K562 (cell line): Measurements from ENCODE around the gene MLLT11. TPM values are rescaled to one million over a fixed set of nuclear protein-coding genes. Genes with fewer than 3 reads are reported as not detected.

Source experiments
- ATAC-seq: fragments of 200-7000 bp; cut with Tn5 transposase; 3 replicates; pipeline ENCODE4 v1.9.1; 2020; ENCODE audit warnings: moderate library complexity
- BruUV-seq: library from RNA; stranded (reverse); fragments of 400-500 nt; replicated peaks from 2 replicates; lab custom pipeline; 2021; lab: Mats Ljungman, UMichigan
- CTCF ChIA-PET: fragments of 300-600 bp; formaldehyde crosslinking; extraction: SDS; loops from one replicate; lab custom pipeline; 2021; ENCODE audit warnings: low intra/inter-chr PET ratio; lab: Yijun Ruan, JAX
- POLR2A ChIA-PET: fragments of 300-600, 350-650 bp; sonication (Branson Sonifier 250); formaldehyde crosslinking; extraction: SDS; loops from one replicate; lab custom pipeline; 2021; ENCODE audit warnings: antibody characterized with exemption, inconsistent platforms; lab: Yijun Ruan, JAX
- DNase-seq, 4 experiments: peaks; one replicate each; pipeline versions ENCODE4 v3.0.0 to v3.0.0-alpha.2; 2011 to 2018; ENCODE audit warnings: low spot score in 3 of 4, mixed read lengths in 3 of 4; ENCODE audit errors: extremely low read depth in 1 of 4
- FAIRE-seq: peaks from 2 replicates; lab custom pipeline; 2011; peaks lifted over from hg19 to GRCh38; lab: Jason Lieb, UNC
- H2AFZ ChIP-seq: 2 replicates; pipeline ENCODE4 v1.6.0; 2011; ENCODE audit warnings: low read depth, low read length, control low read depth, inconsistent platforms
- H3K27ac ChIP-seq: fragments of 200-600 bp; 3 replicates; pipeline ENCODE4 v1.8.0; 2011; ENCODE audit warnings: low read depth, mild to moderate bottlenecking, control low read depth, inconsistent platforms, low read length, moderate library complexity, mixed read lengths; ENCODE audit errors: extremely low read depth
- H3K27me3 ChIP-seq, 2 experiments: fragments of 300-600 bp in 1 of 2; 2 replicates in 1 of 2; 3 replicates in 1 of 2; pipeline versions ENCODE4 v1.6.0 to v1.8.0; 2011; ENCODE audit warnings: inconsistent platforms in 2 of 2, low read length in 2 of 2, mild to moderate bottlenecking in 1 of 2, mixed read lengths in 1 of 2, moderate library complexity in 1 of 2; ENCODE audit not compliant: control insufficient read depth in 2 of 2, insufficient read depth in 2 of 2
- H3K36me3 ChIP-seq: fragments of 300-600 bp; 3 replicates; pipeline ENCODE4 v1.8.0; 2011; ENCODE audit warnings: mild to moderate bottlenecking, low read length, inconsistent platforms; ENCODE audit not compliant: control insufficient read depth, insufficient read depth
- H3K4me1 ChIP-seq, 2 experiments: fragments of 200-600 bp in 1 of 2; replicated peaks in 1 of 2; 2 replicates in 1 of 2; 3 replicates in 1 of 2; pipeline versions ENCODE4 v1.5.1 to v1.8.0; 2011; ENCODE audit warnings: inconsistent platforms in 2 of 2, low read length in 2 of 2, mild to moderate bottlenecking in 1 of 2, mixed read lengths in 1 of 2, moderate library complexity in 1 of 2; ENCODE audit not compliant: control insufficient read depth in 2 of 2, insufficient read depth in 2 of 2
- H3K4me2 ChIP-seq: 2 replicates; pipeline ENCODE4 v1.6.1; 2011; ENCODE audit warnings: low read length, control low read depth, inconsistent platforms, mixed read lengths; ENCODE audit not compliant: insufficient read depth
- H3K4me3 ChIP-seq: fragments of 200-600 bp; sonication (generic), shearing (Covaris generic); 2 replicates; pipeline ENCODE4 v1.5.1; 2016; ENCODE audit warnings: control low read depth, inconsistent platforms
- H3K79me2 ChIP-seq: fragments of 200-600 bp; 3 replicates; pipeline ENCODE4 v1.8.0; 2011; ENCODE audit warnings: low read length, inconsistent platforms; ENCODE audit not compliant: control insufficient read depth, insufficient read depth
- H3K9ac ChIP-seq, 2 experiments: 2 replicates each; pipeline versions ENCODE4 v1.6.0 to v1.6.1; 2011; ENCODE audit warnings: low read depth in 2 of 2, low read length in 2 of 2, control low read depth in 1 of 2, inconsistent platforms in 1 of 2, mild to moderate bottlenecking in 1 of 2, mixed read lengths in 1 of 2; ENCODE audit not compliant: insufficient read depth in 1 of 2
- H3K9me1 ChIP-seq: one replicate; pipeline ENCODE4 v1.6.0; 2011; ENCODE audit warnings: inconsistent platforms, mild to moderate bottlenecking, low read length, moderate library complexity; ENCODE audit not compliant: control insufficient read depth, insufficient read depth
- H3K9me3 ChIP-seq: replicated peaks from 2 replicates; pipeline ENCODE4 v1.5.1; 2011; ENCODE audit warnings: low read depth, low read length, inconsistent platforms; ENCODE audit not compliant: control insufficient read depth, insufficient read depth
- H4K20me1 ChIP-seq: replicated peaks from 2 replicates; pipeline ENCODE4 v1.6.1; 2011; ENCODE audit warnings: low read length, inconsistent platforms, mixed read lengths; ENCODE audit not compliant: control insufficient read depth, insufficient read depth
- EP300 ChIP-seq: IDR thresholded peaks from 2 replicates; pipeline ENCODE4 v1.6.1; 2012; ENCODE audit warnings: low read length, improper control_type of control experiment
- HINFP ChIP-seq: fragments of 450-650 bp; conservative IDR thresholded peaks from 2 replicates; pipeline ENCODE4 v1.6.1; 2016; ENCODE audit warnings: missing genetic modification characterization, low read depth, mild to moderate bottlenecking, control low read depth, missing compliant biosample characterization
- SETDB1 ChIP-seq: IDR thresholded peaks from one replicate; pipeline ENCODE4 v1.6.1; 2012; ENCODE audit warnings: low read length, control low read depth, inconsistent platforms
- ZNF316 ChIP-seq: fragments of 450-650 bp; IDR thresholded peaks from 2 replicates; pipeline ENCODE4 v1.6.1; 2016
- ZNF79 ChIP-seq: fragments of 250-450 bp; sonication (Bioruptor Pico); IDR thresholded peaks from 2 replicates; pipeline ENCODE4 v1.4.0; 2020; ENCODE audit warnings: low read depth, mild to moderate bottlenecking, moderate library complexity
- WGBS: fragments of 100-300 bp; shearing (Covaris generic); methylation state at CpG from one replicate; pipeline ENCODE4 v1.1.6; 2016; ENCODE audit warnings: low coverage, mixed read lengths; ENCODE audit not compliant: insufficient coverage; ENCODE audit errors: missing lambda C conversion rate; 5-methylcytosine and 5-hydroxymethylcytosine counted together
- in situ Hi-C: fragments of 300-500 bp; cut with MboI; formaldehyde crosslinking; loops from 4 replicates; pipeline ENCODE4 v1.15.0; 2018; ENCODE audit warnings: inconsistent platforms, mixed read lengths
- intact Hi-C: fragments of 100-400 bp; cut with micrococcal nuclease; formaldehyde crosslinking; loops from 2 replicates; pipeline ENCODE4 v1.14.2; 2022
- polyA plus RNA-seq, 8 experiments: library from polyadenylated mRNA; depleted of rRNA in 4 of 8; stranded (reverse) in 5 of 8; unstranded in 3 of 8; fragments of >200 nt; fragmentation: Nextera tagmentation in 2 of 8; fragmentation: Illumina TruSeq in 1 of 8; extraction: Ambion mirVana in 2 of 8; extraction: Trizol in 1 of 8; gene quantifications; 2 replicates each; pipeline versions ENCODE4 v1.2.1 to v1.2.3, GENCODE V29; 2011 to 2014; ENCODE audit warnings: inconsistent platforms in 1 of 8, missing spikeins in 1 of 8
- total RNA-seq, 7 experiments: library from RNA; depleted of rRNA in 6 of 7; stranded (reverse); fragments of >200 nt in 6 of 7; fragmentation: Illumina TruSeq in 2 of 7; extraction: Trizol in 2 of 7; gene quantifications; 2 replicates each; pipeline versions ENCODE4 v1.2.1 to v1.2.3, GENCODE V29; 2011 to 2021; ENCODE audit warnings: low replicate concordance in 1 of 7

The MLLT11 gene
- total and polyA plus RNA-seq, 9 of the 15 experiments (the other 6 are each of a cell fraction or from before 2014, with no cell fraction given) = 12.1 to 91.0 (median 22.0) TPM

- no peak for ATAC-seq
- no peak for DNase-seq
- no peaks in the 10 kb centered on the region for H3K9me3 ChIP-seq
- intact Hi-C loops = no loop called here
- no peaks in the 10 kb centered on the region for H3K9me1 ChIP-seq
- TF ChIP-seq ZNF79 (no peak), HINFP (tag) (no peak), EP300 (no peak), ZNF316 (0 out of 2 replicates have a peak, but pooled peaks have one; percentile 23), SETDB1 (no peak)
- no peak overlapping the region for H2AFZ ChIP-seq
- in situ Hi-C loops = no loop called here
- no peaks in the 10 kb centered on the region for H3K36me3 ChIP-seq
- no peaks in the 10 kb centered on the region for H3K4me1 ChIP-seq
- CTCF ChIA-PET = no interaction called here
- no peak for FAIRE-seq
- POLR2A ChIA-PET = interaction anchor here (2.3 kb wide), 1 partner anchor 10 kb away, joined by 8 read pairs; no protein-coding TSS in a partner anchor
- no peak overlapping the region for H3K4me2 ChIP-seq
- H3K79me2 ChIP-seq = no peaks in the 10 kb centered on the region
- H3K27me3 ChIP-seq = no peaks in the 10 kb centered on the region
- no peaks in the 10 kb centered on the region for H4K20me1 ChIP-seq
- H3K4me3 ChIP-seq = no peak overlapping the region
- H3K9ac ChIP-seq = no peak overlapping the region
- no TSS peak for BruUV-seq
- 52% methylated on average over 2 of the region's 2 CpGs for WGBS
- no peak overlapping the region for H3K27ac ChIP-seq
These were observed 46.7 kb downstream of the MLLT11 start for GRCh38 chr1:151106894-151107293.
